ENCODE results near the gene SPTBN5.

Gene SPTBN5

GRCh38 chr15:41865490-41866055, 28.3 kb downstream of the SPTBN5 start:
- H3F3A ChIP-seq (ENCODE audit: insufficient read depth, low read length): no peaks in the 10 kb centered on the region
- no peak overlapping the region for H2AFZ ChIP-seq (ENCODE audit: low read length)
- H3K27me3 ChIP-seq (replicated peaks; ENCODE audit: insufficient read depth, low read length): peaks cover 82% of the 10 kb centered on the region
- H3K4me2 ChIP-seq (ENCODE audit: low read depth, low read length): no peak overlapping the region
- no peaks in the 10 kb centered on the region for H3K4me1 ChIP-seq (ENCODE audit: low read length)
- H4K20me1 ChIP-seq (ENCODE audit: insufficient read depth, low read length): no peaks in the 10 kb centered on the region
- H3K27ac ChIP-seq (ENCODE audit: low read length): no peak overlapping the region
- H3K9me2 ChIP-seq (replicated peaks; ENCODE audit: insufficient read depth, low read length): no peaks in the 10 kb centered on the region
- no peak for TF ChIP-seq CTCF (IDR thresholded peaks at IDR 0.05; ENCODE audit: low read length)
- TF ChIP-seq EZH2phosphoT487 (IDR thresholded peaks at IDR 0.05; ENCODE audit: low read length): no peak
- TF ChIP-seq EZH2 (optimal IDR thresholded peaks at IDR 0.05; ENCODE audit: low read depth, low read length): no peak
- H3K36me3 ChIP-seq (replicated peaks; ENCODE audit: insufficient read depth, low read length): no peaks in the 10 kb centered on the region
- no peak for DNase-seq
- no peak overlapping the region for H3K9ac ChIP-seq (ENCODE audit: low read length)
- H3K79me2 ChIP-seq (ENCODE audit: low read length): no peaks in the 10 kb centered on the region
- no peaks in the 10 kb centered on the region for H3K9me3 ChIP-seq (replicated peaks; ENCODE audit: insufficient read depth, low read length)
- H3K4me3 ChIP-seq (ENCODE audit: low read length): no peak overlapping the region

- no peak for TF ChIP-seq CTCF (IDR thresholded peaks at IDR 0.05; ENCODE audit: low read length)
- TF ChIP-seq EZH2 (optimal IDR thresholded peaks at IDR 0.05; ENCODE audit: low read depth, low read length): no peak
- no peak for TF ChIP-seq EZH2phosphoT487 (IDR thresholded peaks at IDR 0.05; ENCODE audit: low read length)
- H3K27ac ChIP-seq (ENCODE audit: low read length): no peak overlapping the region
- H3K4me2 ChIP-seq (ENCODE audit: low read depth, low read length): no peak overlapping the region
- H3K9me3 ChIP-seq (replicated peaks; ENCODE audit: insufficient read depth, low read length): no peaks in the 10 kb centered on the region
- no peak for DNase-seq
- H3K4me1 ChIP-seq (ENCODE audit: low read length): no peaks in the 10 kb centered on the region
- no peaks in the 10 kb centered on the region for H4K20me1 ChIP-seq (ENCODE audit: insufficient read depth, low read length)
- H3K4me3 ChIP-seq (ENCODE audit: low read length): no peak overlapping the region
- H3K79me2 ChIP-seq (ENCODE audit: low read length): no peaks in the 10 kb centered on the region
- no peak overlapping the region for H3K9ac ChIP-seq (ENCODE audit: low read length)
- no peaks in the 10 kb centered on the region for H3K36me3 ChIP-seq (replicated peaks; ENCODE audit: insufficient read depth, low read length)
- H3F3A ChIP-seq (ENCODE audit: insufficient read depth, low read length): no peaks in the 10 kb centered on the region
- H3K9me2 ChIP-seq (replicated peaks; ENCODE audit: insufficient read depth, low read length): no peaks in the 10 kb centered on the region
- H2AFZ ChIP-seq (ENCODE audit: low read length): no peak overlapping the region
- H3K27me3 ChIP-seq (replicated peaks; ENCODE audit: insufficient read depth, low read length): peaks cover 54% of the 10 kb centered on the region
These were observed 31.2 kb downstream of the SPTBN5 start for GRCh38 chr15:41862515-41863116.

GRCh38 chr15:41861736-41862356, 32.0 kb downstream of the SPTBN5 start:
- Histone ChIP-seq H4K20me1 (ENCODE audit: insufficient read depth, low read length) (no peaks in the 10 kb centered on the region), H3K4me2 (ENCODE audit: low read depth, low read length) (no peak overlapping the region), H3K4me3 (ENCODE audit: low read length) (no peak overlapping the region), H3K9me3 (replicated peaks; ENCODE audit: insufficient read depth, low read length) (no peaks in the 10 kb centered on the region), H3F3A (ENCODE audit: insufficient read depth, low read length) (no peaks in the 10 kb centered on the region), H3K27ac (ENCODE audit: low read length) (no peak overlapping the region), H2AFZ (ENCODE audit: low read length) (no peak overlapping the region), H3K36me3 (replicated peaks; ENCODE audit: insufficient read depth, low read length) (no peaks in the 10 kb centered on the region), H3K9ac (ENCODE audit: low read length) (no peak overlapping the region), H3K79me2 (ENCODE audit: low read length) (no peaks in the 10 kb centered on the region), H3K4me1 (ENCODE audit: low read length) (no peaks in the 10 kb centered on the region), H3K27me3 (replicated peaks; ENCODE audit: insufficient read depth, low read length) (peaks cover 48% of the 10 kb centered on the region), H3K9me2 (replicated peaks; ENCODE audit: insufficient read depth, low read length) (no peaks in the 10 kb centered on the region)
- TF ChIP-seq EZH2phosphoT487 (IDR thresholded peaks at IDR 0.05; ENCODE audit: low read length) (no peak), CTCF (IDR thresholded peaks at IDR 0.05; ENCODE audit: low read length) (no peak), EZH2 (optimal IDR thresholded peaks at IDR 0.05; ENCODE audit: low read depth, low read length) (no peak)
- DNase-seq: no peak

All from MM.1S (cell line).